ENCODE data around the gene CEP135.
"Not testable (repeated sequence)": the region's sequence is repeated elsewhere in the genome, so short reads cannot be mapped to it uniquely, and the experiment has no call there.

The CEP135 gene

DNA sequence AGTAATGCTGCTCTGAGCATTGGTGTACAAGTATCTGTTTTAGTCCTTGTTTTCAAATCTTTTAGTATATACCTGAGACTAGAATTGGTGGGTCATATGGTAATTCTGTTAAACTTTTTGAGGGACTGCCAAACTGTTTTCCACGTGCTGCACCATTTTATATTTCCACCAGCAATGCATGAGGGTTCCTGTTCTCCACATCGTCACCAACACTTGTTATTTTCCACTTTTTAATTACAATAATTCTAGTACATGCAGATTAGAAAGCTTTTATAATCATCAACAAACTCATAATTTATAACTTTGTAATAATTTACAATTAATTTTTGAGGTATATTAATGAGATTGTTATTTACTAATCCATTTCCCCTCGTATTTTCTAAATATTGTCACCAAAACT lies 79.4 kb downstream of the CEP135 start:
- no peak for DNase-seq (ENCODE audit: low read depth)

GRCh38 chr4:56038487-56039162 lies 89.9 kb downstream of the CEP135 start:
- no peak for DNase-seq (ENCODE audit: low read depth)

DNA sequence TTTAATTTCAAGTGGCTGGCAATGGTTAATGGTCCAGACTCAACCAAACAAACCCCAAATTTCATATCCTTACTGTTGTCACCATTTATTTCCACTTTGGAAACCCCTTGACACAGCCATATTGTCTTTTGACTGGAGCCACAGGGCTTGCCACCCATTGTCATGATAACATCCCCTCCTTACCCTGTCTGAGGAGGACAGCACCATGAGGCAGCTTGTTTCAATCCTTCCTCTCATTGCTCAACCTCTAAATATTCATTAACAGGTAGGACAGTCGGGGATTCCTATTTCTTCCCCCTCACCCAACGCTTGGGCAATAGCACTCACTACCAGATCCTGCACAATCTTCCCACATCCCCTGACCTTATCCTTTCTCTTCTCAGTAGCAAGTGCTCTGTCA lies 92.1 kb downstream of the CEP135 start:
- no peak for DNase-seq (ENCODE audit: low read depth)

- no peak for DNase-seq (ENCODE audit: low read depth)
These were observed 93.5 kb downstream of the CEP135 start for GRCh38 chr4:56042225-56042624.

DNA sequence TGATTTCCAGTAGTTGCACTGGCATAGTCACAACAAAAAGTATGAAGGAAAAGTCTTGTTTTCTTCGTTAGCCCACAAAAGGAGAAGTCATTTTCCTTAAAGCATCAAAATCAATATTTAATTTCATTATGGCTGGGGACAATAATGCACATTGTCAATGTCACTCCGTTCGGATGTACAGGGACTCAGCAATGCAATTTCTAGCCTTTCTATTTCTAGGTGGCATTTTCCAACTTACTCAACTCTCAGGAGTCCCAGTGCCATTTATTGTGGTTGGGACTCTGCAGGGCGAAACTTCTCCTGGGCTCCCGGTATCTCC lies 99.6 kb downstream of the CEP135 start:
- no peak for DNase-seq (ENCODE audit: low read depth)

- no peak for DNase-seq (ENCODE audit: low read depth)
These were observed 100.1 kb downstream of the CEP135 start for GRCh38 chr4:56048702-56049431.

DNA sequence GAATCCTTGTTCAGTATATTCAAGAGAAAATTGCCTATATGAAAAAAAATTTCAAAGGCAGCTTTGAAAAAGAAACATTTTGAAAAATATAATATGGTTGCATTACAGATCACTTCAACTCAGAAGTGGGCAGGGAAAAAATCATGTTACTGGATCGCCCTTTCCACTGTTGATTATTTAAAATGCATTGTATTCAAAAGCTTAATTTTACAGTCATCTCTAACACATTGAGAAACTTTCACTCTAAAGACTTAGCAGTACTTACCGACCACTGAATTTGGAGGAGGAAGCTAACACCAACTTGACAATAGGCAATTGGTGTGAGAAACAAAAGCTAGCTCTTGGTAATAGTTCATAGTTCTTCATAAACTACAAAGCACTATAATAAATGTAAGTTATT lies 101.9 kb downstream of the CEP135 start:
- DNase-seq (ENCODE audit: low read depth), result no peak

- no peak for DNase-seq (ENCODE audit: low read depth)
These were observed 102.4 kb downstream of the CEP135 start for GRCh38 chr4:56051029-56051709.

DNA sequence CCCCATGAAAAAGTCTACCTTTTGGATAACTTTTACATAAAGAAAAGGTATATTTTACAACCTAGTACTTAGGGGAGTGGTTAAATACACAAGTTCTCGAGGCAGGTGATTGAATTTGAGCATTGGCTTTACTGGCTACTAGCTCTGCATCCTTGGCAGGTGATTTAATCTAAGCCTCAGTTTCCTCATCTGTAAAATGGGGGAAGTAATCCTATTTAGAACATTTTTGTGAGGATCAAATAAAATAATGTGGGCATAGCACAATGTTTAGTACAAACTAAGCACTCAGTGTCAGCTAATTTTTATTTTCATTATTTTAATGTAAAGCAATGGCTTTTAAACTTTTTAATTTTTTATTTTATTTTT lies 102.9 kb downstream of the CEP135 start:
- DNase-seq (ENCODE audit: low read depth), result no peak

DNA sequence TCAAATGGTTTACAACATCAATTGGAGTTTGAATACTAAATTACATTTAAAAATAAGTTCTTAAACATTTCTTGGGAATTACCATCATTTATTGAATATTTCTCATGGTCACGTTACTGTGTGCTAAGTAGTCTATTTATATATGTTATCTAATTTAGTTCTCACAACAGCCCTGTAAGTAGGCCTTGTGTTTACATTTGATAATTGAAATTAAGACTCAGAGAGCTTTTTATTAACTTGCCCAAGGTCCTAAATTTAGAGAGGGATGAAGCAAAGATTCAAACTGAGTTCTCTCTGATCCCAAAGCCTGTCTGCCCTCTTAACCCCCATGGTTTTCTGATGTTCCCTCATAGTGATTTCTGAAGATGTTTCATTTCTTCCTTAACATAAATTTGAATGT lies 103.7 kb downstream of the CEP135 start:
- no peak for DNase-seq (ENCODE audit: low read depth)

GRCh38 chr4:56052966-56053365 lies 104.2 kb downstream of the CEP135 start:
- DNase-seq (ENCODE audit: low read depth), result no peak

- DNase-seq (ENCODE audit: low read depth), result no peak
These were observed 106.6 kb downstream of the CEP135 start for GRCh38 chr4:56055027-56055977.

- no peak for DNase-seq (ENCODE audit: low read depth)
These were observed 107.2 kb downstream of the CEP135 start for GRCh38 chr4:56055991-56056390.

GRCh38 chr4:56058555-56058954 lies 109.8 kb downstream of the CEP135 start:
- DNase-seq (ENCODE audit: low read depth), result no peak

- DNase-seq (ENCODE audit: low read depth), result no peak
These were observed 111.3 kb downstream of the CEP135 start for GRCh38 chr4:56060036-56060435.

GRCh38 chr4:56062106-56062505 lies 113.4 kb downstream of the CEP135 start:
- DNase-seq (ENCODE audit: low read depth), result no peak

DNA sequence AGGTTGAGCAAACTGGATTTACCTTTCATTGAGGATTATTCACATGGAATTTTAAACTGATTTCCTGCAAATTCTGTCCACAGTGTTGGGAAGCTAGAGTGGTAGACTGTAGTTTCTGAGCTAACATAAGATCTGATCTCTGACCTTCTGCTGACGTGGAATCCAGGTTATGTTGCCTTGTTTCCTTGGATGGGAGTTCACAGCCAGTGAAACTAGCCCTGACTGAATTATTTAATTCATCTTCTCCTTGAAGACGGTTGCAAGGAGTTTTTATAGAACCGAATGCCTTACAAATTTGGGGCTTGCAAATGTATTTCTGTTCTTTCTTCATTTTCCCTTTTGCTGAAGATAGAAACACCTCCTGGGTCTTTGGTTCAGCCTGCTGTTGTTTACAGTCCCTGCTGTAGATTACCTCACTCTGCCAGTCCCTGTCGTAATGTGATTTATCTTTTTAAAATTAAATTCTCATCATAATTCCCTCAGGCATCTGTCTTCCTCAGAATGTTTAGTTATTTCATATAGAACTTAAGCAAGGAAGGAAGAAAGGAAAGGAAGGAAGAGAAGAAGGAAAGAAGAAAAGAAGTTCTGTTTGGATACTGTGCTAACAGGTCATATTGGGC lies 113.9 kb downstream of the CEP135 start:
- DNase-seq (ENCODE audit: low read depth), result no peak

DNA sequence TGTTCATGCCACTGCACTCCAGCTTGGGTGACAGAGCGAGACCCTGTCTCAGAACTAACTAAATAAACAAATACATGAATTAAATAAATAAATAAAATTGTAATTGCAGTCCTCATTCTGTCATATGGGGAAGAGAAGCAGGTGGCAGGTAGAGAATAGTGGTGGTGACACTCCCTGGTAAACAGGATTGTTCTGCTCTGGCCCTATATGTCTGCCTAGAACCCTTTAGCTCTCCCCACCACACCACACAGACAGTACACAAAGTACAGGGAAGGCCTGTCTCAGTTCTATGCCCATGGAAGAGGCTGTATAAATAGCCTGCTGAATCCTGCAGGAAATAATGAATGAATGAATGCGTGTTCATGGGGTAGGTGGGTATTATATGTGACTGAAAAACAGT lies 117.7 kb downstream of the CEP135 start:
- no peak for DNase-seq (ENCODE audit: low read depth)

DNA sequence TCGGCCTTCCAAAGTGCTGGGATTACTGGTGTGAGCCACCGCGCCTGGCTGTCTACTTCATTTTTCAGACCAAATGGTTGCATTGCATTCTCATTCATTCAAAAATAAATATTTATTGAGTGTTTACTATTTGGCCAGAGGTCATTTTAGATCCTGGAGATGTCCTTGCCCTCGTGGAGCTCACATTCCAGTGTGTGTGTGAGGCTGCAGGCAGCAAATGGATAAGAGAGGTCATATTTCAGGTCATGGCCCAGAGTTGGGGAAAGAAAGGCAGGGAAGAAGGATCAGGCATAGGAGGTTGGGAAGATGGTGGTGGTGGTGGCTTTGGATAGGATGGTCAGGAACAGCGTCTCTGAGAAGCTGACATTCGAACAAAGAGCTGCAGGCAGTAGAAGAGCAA lies 119.1 kb downstream of the CEP135 start:
- no peak for DNase-seq (ENCODE audit: low read depth)

DNA sequence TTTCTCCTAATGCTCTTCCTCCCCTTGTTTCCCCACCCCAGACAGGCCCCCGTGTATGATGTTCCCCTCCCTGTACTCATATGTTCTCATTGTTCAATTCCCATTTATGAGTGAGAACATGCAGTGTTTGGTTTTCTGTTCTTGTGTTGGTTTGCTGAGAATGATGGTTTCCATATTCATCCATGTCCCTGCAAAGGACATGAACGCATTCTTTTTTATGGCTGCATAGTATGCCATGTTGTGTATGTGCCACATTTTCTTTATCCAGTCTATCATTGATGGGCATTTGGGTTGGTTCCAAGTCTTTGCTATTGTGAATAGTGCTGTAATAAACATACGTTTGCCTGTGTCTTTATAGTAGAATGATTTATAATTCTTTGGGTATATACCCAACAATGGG lies 124.0 kb downstream of the CEP135 start:
- DNase-seq (ENCODE audit: low read depth), result not testable (repeated sequence)

GRCh38 chr4:56077676-56078075 lies 128.9 kb downstream of the CEP135 start:
- DNase-seq (ENCODE audit: low read depth), result no peak

GRCh38 chr4:56078866-56079265 lies 130.1 kb downstream of the CEP135 start:
- DNase-seq (ENCODE audit: low read depth), result no peak
